WTC11 (cell line): ENCODE results near the gene PHOSPHO1. TPM values are rescaled to one million over a fixed set of nuclear protein-coding genes. Genes with fewer than 3 reads are reported as not detected.

Source experiments
- ATAC-seq: fragments of 200-7000 bp; cut with Tn5 transposase; 2 replicates; pipeline ENCODE4 v1.10.0; 2021; ENCODE audit warnings: mild to moderate bottlenecking, moderate library complexity
- CTCF ChIA-PET: fragments of 300-600 bp; sonication (Branson Sonifier 250); formaldehyde crosslinking; loops from one replicate; lab custom pipeline; 2021; ENCODE audit warnings: antibody characterized with exemption; lab: Charles Lee
- POLR2A ChIA-PET: fragments of 350-600 bp; sonication (Branson Sonifier 250); formaldehyde crosslinking; loops from one replicate; lab custom pipeline; 2021; ENCODE audit warnings: antibody characterized with exemption; lab: Charles Lee
- DNase-seq: peaks from one replicate; pipeline ENCODE4 v3.0.0; 2021; ENCODE audit warnings: low spot score
- H3K27ac Mint-ChIP-seq: 2 replicates; pipeline ENCODE4 v1.8.0; 2021; ENCODE audit warnings: mixed read lengths
- H3K27me3 Mint-ChIP-seq: 2 replicates; pipeline ENCODE4 v1.8.0; 2021; ENCODE audit warnings: low read depth, mild to moderate bottlenecking, moderate library complexity, mixed read lengths
- H3K36me3 Mint-ChIP-seq: 2 replicates; pipeline ENCODE4 v1.8.0; 2021; ENCODE audit warnings: mixed read lengths
- H3K4me1 Mint-ChIP-seq: 2 replicates; pipeline ENCODE4 v1.8.0; 2022; ENCODE audit warnings: mixed read lengths
- H3K4me3 Mint-ChIP-seq: 2 replicates; pipeline ENCODE4 v1.8.0; 2021; ENCODE audit warnings: mild to moderate bottlenecking, moderate library complexity, mixed read lengths
- H3K9me3 Mint-ChIP-seq: 2 replicates; pipeline ENCODE4 v1.8.0; 2021; ENCODE audit warnings: mixed read lengths
- CBFB ChIP-seq: sonication (generic); formaldehyde crosslinking; IDR thresholded peaks from 2 replicates; pipeline ENCODE4 v1.8.1; 2022; ENCODE audit warnings: mild to moderate bottlenecking, low read depth, missing genetic modification reagents
- CDX4 ChIP-seq: fragments of 250-450 bp; sonication (Bioruptor Pico); IDR thresholded peaks from 2 replicates; pipeline ENCODE4 v1.9.0; 2021; ENCODE audit warnings: moderate library complexity, mild to moderate bottlenecking, inconsistent platforms, borderline replicate concordance
- CTCF ChIP-seq: fragments of 200-600 bp; IDR thresholded peaks from 2 replicates; pipeline ENCODE4 v1.8.0; 2022; ENCODE audit warnings: antibody characterized with exemption
- ELF4 ChIP-seq: sonication (generic); formaldehyde crosslinking; IDR thresholded peaks from 2 replicates; pipeline ENCODE4 v1.8.1; 2022; ENCODE audit warnings: low read depth, mild to moderate bottlenecking, moderate library complexity, missing genetic modification reagents
- EMX1 ChIP-seq: fragments of 250-450 bp; sonication (Bioruptor Pico); IDR thresholded peaks from 2 replicates; pipeline ENCODE4 v1.8.0; 2021; ENCODE audit warnings: mild to moderate bottlenecking
- ESRRA ChIP-seq: sonication (generic); formaldehyde crosslinking; IDR thresholded peaks from 2 replicates; pipeline ENCODE4 v1.8.1; 2022; ENCODE audit warnings: mild to moderate bottlenecking, missing genetic modification reagents, borderline replicate concordance
- GRHL2 ChIP-seq: fragments of 250-450 bp; sonication (Bioruptor Pico); IDR thresholded peaks from 2 replicates; pipeline ENCODE4 v1.8.0; 2022; ENCODE audit warnings: mild to moderate bottlenecking, moderate library complexity; ENCODE audit not compliant: insufficient replicate concordance, severe bottlenecking
- GTF2I ChIP-seq: fragments of 250-450 bp; sonication (Bioruptor Pico); conservative IDR thresholded peaks from 2 replicates; pipeline ENCODE4 v1.4.0; 2021; ENCODE audit warnings: mild to moderate bottlenecking
- MXD4 ChIP-seq: fragments of 250-450 bp; sonication (Bioruptor Pico); IDR thresholded peaks from 2 replicates; pipeline ENCODE4 v1.8.0; 2021; ENCODE audit warnings: mild to moderate bottlenecking, moderate library complexity, borderline replicate concordance
- NFATC4 ChIP-seq: fragments of 250-450 bp; sonication (Bioruptor Pico); IDR thresholded peaks from 2 replicates; pipeline ENCODE4 v1.9.0; 2021; ENCODE audit warnings: mild to moderate bottlenecking
- NFYB ChIP-seq: sonication (generic); formaldehyde crosslinking; conservative IDR thresholded peaks from 2 replicates; pipeline ENCODE4 v1.8.0; 2022; ENCODE audit warnings: low read depth, missing genetic modification reagents
- NR2C2 ChIP-seq: sonication (generic); formaldehyde crosslinking; IDR thresholded peaks from 2 replicates; pipeline ENCODE4 v1.8.0; 2022; ENCODE audit warnings: mild to moderate bottlenecking, missing genetic modification reagents
- PRDM15 ChIP-seq: sonication (generic); formaldehyde crosslinking; IDR thresholded peaks from 2 replicates; pipeline ENCODE4 v1.8.0; 2022; ENCODE audit warnings: missing genetic modification reagents
- PRRX2 ChIP-seq: fragments of 250-450 bp; sonication (Bioruptor Pico); IDR thresholded peaks from 2 replicates; pipeline ENCODE4 v1.8.0; 2021; ENCODE audit warnings: mild to moderate bottlenecking
- SP1 ChIP-seq: sonication (generic); formaldehyde crosslinking; conservative IDR thresholded peaks from 2 replicates; pipeline ENCODE4 v1.8.1; 2022; ENCODE audit warnings: missing genetic modification reagents
- STAT6 ChIP-seq: sonication (generic); formaldehyde crosslinking; conservative IDR thresholded peaks from 2 replicates; pipeline ENCODE4 v1.8.1; 2023; ENCODE audit warnings: mild to moderate bottlenecking, low read depth, missing genetic modification reagents, moderate library complexity
- TEAD1 ChIP-seq: sonication (generic); formaldehyde crosslinking; IDR thresholded peaks from 2 replicates; pipeline ENCODE4 v1.8.0; 2022; ENCODE audit warnings: mild to moderate bottlenecking, missing genetic modification reagents
- TP53 ChIP-seq: sonication (generic); formaldehyde crosslinking; IDR thresholded peaks from 2 replicates; pipeline ENCODE4 v1.8.1; 2023; ENCODE audit warnings: mild to moderate bottlenecking, missing genetic modification reagents
- ZBTB21 ChIP-seq: sonication (generic); formaldehyde crosslinking; IDR thresholded peaks from 2 replicates; pipeline ENCODE4 v1.8.1; 2023; ENCODE audit warnings: mild to moderate bottlenecking, missing genetic modification reagents, borderline replicate concordance
- total RNA-seq: library from RNA; stranded (reverse); gene quantifications from 3 replicates; pipeline ENCODE4 v1.2.3, GENCODE V29; 2021

The PHOSPHO1 gene
- total RNA-seq, 1 experiment from 2014 or later = 0.81 TPM

DNA sequence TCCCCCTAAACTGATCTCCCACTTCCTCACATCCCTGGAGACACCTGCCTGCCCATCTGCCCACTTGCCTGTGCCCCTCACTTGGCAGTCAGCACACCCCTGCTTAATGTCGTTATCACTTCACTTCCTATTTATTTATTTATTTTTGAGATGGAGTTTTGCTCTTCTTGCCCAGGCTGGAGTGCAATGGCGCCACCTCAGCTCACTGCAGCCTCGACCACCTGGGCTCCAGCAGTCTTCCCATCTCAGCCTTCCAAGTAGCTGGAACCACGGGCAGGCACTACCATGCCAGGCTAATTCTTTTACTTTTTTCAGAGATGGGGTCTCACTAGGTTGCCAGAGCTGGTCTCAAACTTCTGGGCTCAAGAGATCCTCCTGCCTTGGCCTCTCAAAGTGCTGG, 23.5 kb upstream of the PHOSPHO1 start:
- peak; percentile 50; the same call in 1 of the 2 replicates for ATAC-seq
- CTCF ChIA-PET = interaction anchor here (0.6 to 1.9 kb wide), 15 partner anchors 9 to 1919 kb away, joined by 3 to 10 read pairs (median 3); partner anchors contain the start of gene PHOSPHO1

DNA sequence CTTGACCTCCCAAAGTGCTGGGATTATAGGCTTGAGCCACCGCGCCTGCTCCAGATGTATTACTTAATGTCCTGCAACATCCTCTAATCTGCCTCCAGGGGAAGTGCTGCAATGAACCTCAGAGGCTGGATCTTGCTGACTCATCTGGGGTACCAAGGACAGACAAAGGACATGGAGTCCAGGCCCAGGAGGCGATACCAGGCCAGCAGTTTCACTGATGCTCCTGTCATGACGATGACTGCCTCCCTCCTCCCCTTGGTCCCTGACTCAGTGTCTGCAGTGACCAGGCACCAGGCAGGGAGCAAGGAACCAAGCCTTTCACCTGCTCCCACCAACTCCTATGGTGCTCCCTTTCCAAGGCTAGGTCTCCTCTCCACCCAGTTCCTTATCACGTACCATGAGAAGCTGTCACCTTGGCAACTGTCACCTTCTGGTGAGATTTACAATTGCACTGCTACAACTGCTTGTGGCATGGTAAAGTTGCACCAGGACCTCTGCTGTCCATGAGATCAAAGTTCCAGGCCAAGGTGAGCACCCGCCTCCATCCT, 21.6 kb upstream of the PHOSPHO1 start:
- CTCF ChIA-PET = no interaction called here
- POLR2A ChIA-PET = no interaction called here
- H3K4me1 Mint-ChIP-seq = no peaks in the 10 kb centered on the region
- H3K27me3 Mint-ChIP-seq = no peaks in the 10 kb centered on the region
- ATAC-seq (0 out of 2 replicates have a peak, but pooled peaks have one; percentile 22), DNase-seq (no peak)
- H3K27ac Mint-ChIP-seq = no peak overlapping the region
- no peaks in the 10 kb centered on the region for H3K36me3 Mint-ChIP-seq
- TF ChIP-seq MXD4 = no peak
- TF ChIP-seq GTF2I (CRISPR knock-in tag) = no peak
- TF ChIP-seq CTCF = no peak
- no peak for TF ChIP-seq PRDM15 (CRISPR knock-in tag)
- no peak for TF ChIP-seq EMX1 (CRISPR knock-in tag)
- no peak for TF ChIP-seq ESRRA
- H3K4me3 Mint-ChIP-seq = no peak overlapping the region
- H3K9me3 Mint-ChIP-seq = no peaks in the 10 kb centered on the region

More for the DNA sequence above, 23.5 kb upstream of the PHOSPHO1 start:
- Mint-ChIP-seq H3K27me3 (peaks cover 4% of the 10 kb centered on the region), H3K36me3 (no peaks in the 10 kb centered on the region), H3K4me3 (no peak overlapping the region), H3K4me1 (no peaks in the 10 kb centered on the region), H3K27ac (no peak overlapping the region), H3K9me3 (no peaks in the 10 kb centered on the region)
- POLR2A ChIA-PET = interaction anchor here (0.6 kb wide), 1 partner anchor 76 kb away, joined by 4 read pairs; no protein-coding TSS in a partner anchor
- no peak for TF ChIP-seq CDX4 (CRISPR knock-in tag)
- TF ChIP-seq ZBTB21 = no peak
- no peak for TF ChIP-seq STAT6
- no peak for TF ChIP-seq TEAD1 (CRISPR knock-in tag)
- no peak for TF ChIP-seq NFATC4 (CRISPR knock-in tag)
- no peak for TF ChIP-seq NR2C2 (CRISPR knock-in tag)
- no peak for TF ChIP-seq NFYB (CRISPR knock-in tag)
- TF ChIP-seq GRHL2 = no peak
- TF ChIP-seq CBFB = no peak
- no peak for TF ChIP-seq CTCF
- no peak for TF ChIP-seq SP1 (CRISPR knock-in tag)
- TF ChIP-seq PRRX2 (CRISPR knock-in tag) = no peak
- no peak for TF ChIP-seq TP53
- no peak for TF ChIP-seq ELF4
- no peak for DNase-seq
